ENCODE results near the gene BAG1.

- TF ChIP-seq, protein P1, sequence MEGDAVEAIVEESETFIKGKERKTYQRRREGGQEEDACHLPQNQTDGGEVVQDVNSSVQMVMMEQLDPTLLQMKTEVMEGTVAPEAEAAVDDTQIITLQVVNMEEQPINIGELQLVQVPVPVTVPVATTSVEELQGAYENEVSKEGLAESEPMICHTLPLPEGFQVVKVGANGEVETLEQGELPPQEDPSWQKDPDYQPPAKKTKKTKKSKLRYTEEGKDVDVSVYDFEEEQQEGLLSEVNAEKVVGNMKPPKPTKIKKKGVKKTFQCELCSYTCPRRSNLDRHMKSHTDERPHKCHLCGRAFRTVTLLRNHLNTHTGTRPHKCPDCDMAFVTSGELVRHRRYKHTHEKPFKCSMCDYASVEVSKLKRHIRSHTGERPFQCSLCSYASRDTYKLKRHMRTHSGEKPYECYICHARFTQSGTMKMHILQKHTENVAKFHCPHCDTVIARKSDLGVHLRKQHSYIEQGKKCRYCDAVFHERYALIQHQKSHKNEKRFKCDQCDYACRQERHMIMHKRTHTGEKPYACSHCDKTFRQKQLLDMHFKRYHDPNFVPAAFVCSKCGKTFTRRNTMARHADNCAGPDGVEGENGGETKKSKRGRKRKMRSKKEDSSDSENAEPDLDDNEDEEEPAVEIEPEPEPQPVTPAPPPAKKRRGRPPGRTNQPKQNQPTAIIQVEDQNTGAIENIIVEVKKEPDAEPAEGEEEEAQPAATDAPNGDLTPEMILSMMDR (IDR thresholded peaks at IDR 0.05), result no peak
- no peak for TF ChIP-seq POLR2A (IDR thresholded peaks at IDR 0.05)
Measured at GRCh38 chr9:33242609-33243134, 21.8 kb downstream of the BAG1 start.
